CD4-positive, CD25-positive, alpha-beta regulatory T cell (primary cell): Measurements from ENCODE around the gene NT5M. TPM values are rescaled to one million over a fixed set of nuclear protein-coding genes. Genes with fewer than 3 reads are reported as not detected.

Experiments
- ATAC-seq, 2 donors: fragments of 150-1000 bp; cut with Tn5 transposase; one replicate each; pipeline ENCODE4 v1.10.0; 2021; ENCODE audit warnings: low read depth in 2 of 2, moderate number of reproducible peaks in 2 of 2, moderate library complexity in 1 of 2
- DNase-seq, 3 donors: peaks; one replicate each; pipeline versions ENCODE4 v3.0.0 to v3.0.0-alpha.2; 2012 to 2022; ENCODE audit warnings: mixed read lengths in 1 of 3
- H3K27ac ChIP-seq: one replicate; pipeline ENCODE4 v1.7.0; 2013; ENCODE audit warnings: mild to moderate bottlenecking, low read length; ENCODE audit not compliant: insufficient read depth, poor library complexity, severe bottlenecking
- H3K27me3 ChIP-seq: one replicate; pipeline ENCODE4 v1.7.0; 2013; ENCODE audit warnings: low read length; ENCODE audit not compliant: control insufficient read depth, insufficient read depth
- H3K36me3 ChIP-seq: one replicate; pipeline ENCODE4 v1.7.0; 2013; ENCODE audit warnings: mild to moderate bottlenecking, low read length, moderate library complexity; ENCODE audit not compliant: control insufficient read depth, insufficient read depth
- H3K4me1 ChIP-seq: 2 replicates; pipeline ENCODE4 v1.7.0; 2013; ENCODE audit warnings: mild to moderate bottlenecking, low read length; ENCODE audit not compliant: insufficient read depth, control insufficient read depth, poor library complexity, severe bottlenecking
- H3K4me3 ChIP-seq: one replicate; pipeline ENCODE4 v1.7.0; 2013; ENCODE audit warnings: low read depth, mild to moderate bottlenecking, low read length, moderate library complexity
- H3K9me3 ChIP-seq, 2 experiments: 1 replicate in 1 of 2; 2 replicates in 1 of 2; pipeline ENCODE4 v1.7.0; 2013; ENCODE audit warnings: low read length in 2 of 2, mild to moderate bottlenecking in 1 of 2, moderate library complexity in 1 of 2; ENCODE audit not compliant: control insufficient read depth in 2 of 2
- H3K27ac Mint-ChIP-seq, 3 donors: one replicate each; pipeline ENCODE4 v1.8.0; 2020 to 2022; ENCODE audit warnings: mild to moderate bottlenecking in 3 of 3, mixed read lengths in 3 of 3, moderate library complexity in 2 of 3
- H3K27me3 Mint-ChIP-seq: one replicate; pipeline ENCODE4 v1.8.0; 2022; ENCODE audit warnings: mild to moderate bottlenecking, mixed read lengths
- H3K36me3 Mint-ChIP-seq: one replicate; pipeline ENCODE4 v1.8.0; 2020; ENCODE audit warnings: mixed read lengths
- H3K4me1 Mint-ChIP-seq, 4 donors: one replicate each; pipeline ENCODE4 v1.8.0; 2020 to 2022; ENCODE audit warnings: mixed read lengths in 4 of 4, mild to moderate bottlenecking in 1 of 4
- H3K4me3 Mint-ChIP-seq, 4 donors: one replicate each; pipeline ENCODE4 v1.8.0; 2020 to 2022; ENCODE audit warnings: mild to moderate bottlenecking in 4 of 4, mixed read lengths in 4 of 4, moderate library complexity in 3 of 4
- H3K9me3 Mint-ChIP-seq, 7 donors: one replicate each; pipeline ENCODE4 v1.8.0; 2020 to 2022; ENCODE audit warnings: mixed read lengths in 7 of 7, mild to moderate bottlenecking in 3 of 7, moderate library complexity in 2 of 7
- polyA plus RNA-seq, 4 donors: library from polyadenylated mRNA; unstranded; fragments of 300-500 nt; fragmentation: Illumina TruSeq; gene quantifications; one replicate each; pipeline ENCODE4 v1.2.3, GENCODE V29; 2021
- total RNA-seq: library from RNA; stranded (reverse); gene quantifications from one replicate; pipeline ENCODE4 v1.2.3, GENCODE V29; 2022

Gene NT5M
- total and polyA plus RNA-seq, 5 donors from 2014 or later = 0.75 to 3.9 (median 2.0) TPM

- Histone ChIP-seq H3K4me3 (no peak overlapping the region), H3K4me1 (no peaks in the 10 kb centered on the region), H3K27ac (no peak overlapping the region), H3K9me3 (no peaks in the 10 kb centered on the region), H3K36me3 (no peaks in the 10 kb centered on the region), H3K27me3 (no peaks in the 10 kb centered on the region)
- H3K4me3 Mint-ChIP-seq = no peak overlapping the region
- DNase-seq (no peak), ATAC-seq (no peak)
- H3K36me3 Mint-ChIP-seq = no peaks in the 10 kb centered on the region
- H3K4me1 Mint-ChIP-seq = no peaks in the 10 kb centered on the region
- H3K27ac Mint-ChIP-seq = no peak overlapping the region
- peaks cover 4% of the 10 kb centered on the region for H3K27me3 Mint-ChIP-seq
- no peaks in the 10 kb centered on the region for H3K9me3 Mint-ChIP-seq
Measured at GRCh38 chr17:17384961-17385360, 81.8 kb downstream of the NT5M start.

GRCh38 chr17:17385491-17385890, 82.3 kb downstream of the NT5M start:
- no peaks in the 10 kb centered on the region for H3K36me3 ChIP-seq
- Mint-ChIP-seq H3K36me3 (no peaks in the 10 kb centered on the region), H3K27ac (peak overlapping the region in 1 of 3 donors; percentile 44), H3K9me3 (no peaks in the 10 kb centered on the region), H3K4me3 (no peak overlapping the region), H3K27me3 (peaks cover 4% of the 10 kb centered on the region), H3K4me1 (no peaks in the 10 kb centered on the region)
- no peaks in the 10 kb centered on the region for H3K9me3 ChIP-seq
- no peak for ATAC-seq
- H3K27ac ChIP-seq = no peak overlapping the region
- no peak for DNase-seq
- H3K4me3 ChIP-seq = no peak overlapping the region
- no peaks in the 10 kb centered on the region for H3K27me3 ChIP-seq
- no peaks in the 10 kb centered on the region for H3K4me1 ChIP-seq

- no peaks in the 10 kb centered on the region for H3K9me3 ChIP-seq
- H3K27ac ChIP-seq = no peak overlapping the region
- H3K4me1 ChIP-seq = no peaks in the 10 kb centered on the region
- DNase-seq (no peak), ATAC-seq (no peak)
- H3K27ac Mint-ChIP-seq = peak overlapping the region in 1 of 3 donors; percentile 44
- no peak overlapping the region for H3K4me3 ChIP-seq
- no peak overlapping the region for H3K4me3 Mint-ChIP-seq
- H3K27me3 Mint-ChIP-seq = peaks cover 4% of the 10 kb centered on the region
- H3K36me3 ChIP-seq = no peaks in the 10 kb centered on the region
- no peaks in the 10 kb centered on the region for H3K27me3 ChIP-seq
- no peaks in the 10 kb centered on the region for H3K36me3 Mint-ChIP-seq
- H3K9me3 Mint-ChIP-seq = no peaks in the 10 kb centered on the region
- peaks cover 0 to under 1% (median under 1%) of the 10 kb centered on the region in 4 donors for H3K4me1 Mint-ChIP-seq
Measured at GRCh38 chr17:17386094-17386800, 83.1 kb downstream of the NT5M start.

GRCh38 chr17:17387017-17387497, 83.9 kb downstream of the NT5M start:
- peaks cover 0 to 9% (median 8%) of the 10 kb centered on the region in 4 donors for H3K4me1 Mint-ChIP-seq
- ATAC-seq (no peak), DNase-seq (no peak)
- H3K9me3 ChIP-seq = no peaks in the 10 kb centered on the region
- no peaks in the 10 kb centered on the region for H3K4me1 ChIP-seq
- no peak overlapping the region for H3K4me3 ChIP-seq
- H3K27me3 ChIP-seq = no peaks in the 10 kb centered on the region
- peaks cover 4% of the 10 kb centered on the region for H3K27me3 Mint-ChIP-seq
- H3K27ac ChIP-seq = no peak overlapping the region
- no peak overlapping the region for H3K27ac Mint-ChIP-seq
- H3K36me3 Mint-ChIP-seq = no peaks in the 10 kb centered on the region
- H3K9me3 Mint-ChIP-seq = no peaks in the 10 kb centered on the region
- H3K36me3 ChIP-seq = no peaks in the 10 kb centered on the region
- H3K4me3 Mint-ChIP-seq = no peak overlapping the region

- Mint-ChIP-seq H3K4me3 (no peak overlapping the region), H3K27ac (no peak overlapping the region)
- no peak for DNase-seq
Measured at GRCh38 chr17:17387498-17388362, 84.6 kb downstream of the NT5M start.

GRCh38 chr17:17388657-17389496, 85.7 kb downstream of the NT5M start:
- H3K27ac Mint-ChIP-seq = no peak overlapping the region
- peaks cover 4% of the 10 kb centered on the region for H3K4me1 ChIP-seq
- H3K36me3 ChIP-seq = no peaks in the 10 kb centered on the region
- no peaks in the 10 kb centered on the region for H3K9me3 ChIP-seq
- H3K27me3 Mint-ChIP-seq = peaks cover 4% of the 10 kb centered on the region
- H3K36me3 Mint-ChIP-seq = no peaks in the 10 kb centered on the region
- no peak overlapping the region for H3K27ac ChIP-seq
- ATAC-seq = no peak
- no peaks in the 10 kb centered on the region for H3K27me3 ChIP-seq
- H3K4me3 Mint-ChIP-seq = no peak overlapping the region
- DNase-seq = no peak
- no peak overlapping the region for H3K4me3 ChIP-seq
- peaks cover 0 to 18% (median 12%) of the 10 kb centered on the region in 4 donors for H3K4me1 Mint-ChIP-seq
- no peaks in the 10 kb centered on the region for H3K9me3 Mint-ChIP-seq

More at GRCh38 chr17:17387498-17388362, 84.6 kb downstream of the NT5M start:
- H3K27ac ChIP-seq = no peak overlapping the region
- peaks cover 4% of the 10 kb centered on the region for H3K27me3 Mint-ChIP-seq
- H3K4me3 ChIP-seq = no peak overlapping the region
- no peaks in the 10 kb centered on the region for H3K36me3 ChIP-seq
- H3K4me1 ChIP-seq = peaks cover 4% of the 10 kb centered on the region
- ATAC-seq = no peak
- no peaks in the 10 kb centered on the region for H3K9me3 Mint-ChIP-seq
- peaks cover 0 to 13% (median 12%) of the 10 kb centered on the region in 4 donors for H3K4me1 Mint-ChIP-seq
- no peaks in the 10 kb centered on the region for H3K9me3 ChIP-seq
- H3K27me3 ChIP-seq = no peaks in the 10 kb centered on the region
- no peaks in the 10 kb centered on the region for H3K36me3 Mint-ChIP-seq

- Histone ChIP-seq H3K27ac (no peak overlapping the region), H3K4me3 (peak overlapping the region; percentile 56)
- H3K27me3 Mint-ChIP-seq = no peaks in the 10 kb centered on the region
Measured at GRCh38 chr17:17391668-17392370, 88.6 kb downstream of the NT5M start.

More at GRCh38 chr17:17391668-17392370, 88.6 kb downstream of the NT5M start:
- peak; percentile 53 to 76 (median 61) for DNase-seq
- Mint-ChIP-seq H3K4me1 (peaks cover 0 to 18% (median 12%) of the 10 kb centered on the region in 4 donors), H3K4me3 (peak overlapping the region; percentile 20 to 93 (median 89)), H3K27ac (peak overlapping the region; percentile 74 to 90 (median 87)), H3K36me3 (no peaks in the 10 kb centered on the region), H3K9me3 (no peaks in the 10 kb centered on the region)
- peak; percentile 69 to 78 for ATAC-seq
- Histone ChIP-seq H3K27me3 (no peaks in the 10 kb centered on the region), H3K4me1 (peaks cover 4% of the 10 kb centered on the region), H3K36me3 (no peaks in the 10 kb centered on the region), H3K9me3 (no peaks in the 10 kb centered on the region)
